A673 (cell line): Measurements from ENCODE around the gene KDM4E. TPM values are rescaled to one million over a fixed set of nuclear protein-coding genes. Genes with fewer than 3 reads are reported as not detected.

Source experiments
- BruUV-seq: library from RNA; stranded (reverse); fragments of 400-500 nt; replicated peaks from 2 replicates; lab custom pipeline; 2021; lab: Mats Ljungman, UMichigan
- CTCF ChIA-PET: fragments of 300-600 bp; sonication (Branson Sonifier 250); formaldehyde crosslinking; loops from one replicate; lab custom pipeline; 2022; ENCODE audit warnings: antibody characterized with exemption; lab: Charles Lee
- POLR2A ChIA-PET: fragments of 300-600 bp; sonication (Branson Sonifier 250); formaldehyde crosslinking; loops from one replicate; lab custom pipeline; 2022; ENCODE audit warnings: antibody characterized with exemption; ENCODE audit not compliant: low non-redundant PET; lab: Charles Lee
- DNase-seq: peaks from one replicate; pipeline ENCODE4 v3.0.0-alpha.2; 2015; ENCODE audit warnings: low spot score
- H3K27ac ChIP-seq: fragments of 200-600 bp; sonication (generic); 2 replicates; pipeline ENCODE4 v1.5.1; 2016; ENCODE audit warnings: mixed run types, low read depth, mild to moderate bottlenecking, mixed read lengths, antibody characterized with exemption, low read length; ENCODE audit not compliant: poor library complexity, severe bottlenecking
- H3K27me3 ChIP-seq: fragments of 200-600 bp; sonication (generic); replicated peaks from 2 replicates; pipeline ENCODE4 v1.6.1; 2017; ENCODE audit warnings: mixed run types, low read depth, mild to moderate bottlenecking, mixed read lengths, antibody characterized with exemption, low read length; ENCODE audit not compliant: insufficient read depth, poor library complexity
- H3K36me3 ChIP-seq: fragments of 200-600 bp; sonication (generic); 2 replicates; pipeline ENCODE4 v1.6.1; 2016; ENCODE audit warnings: mixed run types, mild to moderate bottlenecking, mixed read lengths, antibody characterized with exemption, low read length; ENCODE audit not compliant: insufficient read depth, poor library complexity, severe bottlenecking
- H3K4me1 ChIP-seq: fragments of 200-600 bp; sonication (generic); 2 replicates; pipeline ENCODE4 v1.6.1; 2017; ENCODE audit warnings: mixed run types, mild to moderate bottlenecking, mixed read lengths, antibody characterized with exemption, low read length; ENCODE audit not compliant: insufficient read depth, poor library complexity, severe bottlenecking
- H3K4me3 ChIP-seq: fragments of 200-600 bp; sonication (generic); 2 replicates; pipeline ENCODE4 v1.5.1; 2016; ENCODE audit warnings: low read depth, mixed run types, mild to moderate bottlenecking, mixed read lengths, low read length; ENCODE audit not compliant: poor library complexity, severe bottlenecking
- H3K9me3 ChIP-seq: fragments of 200-600 bp; sonication (generic); 2 replicates; pipeline ENCODE4 v1.6.1; 2016; ENCODE audit warnings: mixed run types, low read depth, mild to moderate bottlenecking, mixed read lengths, antibody characterized with exemption, low read length; ENCODE audit not compliant: poor library complexity, severe bottlenecking
- EZH2 ChIP-seq: fragments of 200-600 bp; sonication (generic); IDR thresholded peaks from 2 replicates; pipeline ENCODE4 v1.6.1; 2017; ENCODE audit warnings: borderline replicate concordance, low read depth, mild to moderate bottlenecking, mixed read lengths, antibody characterized with exemption, low read length; ENCODE audit not compliant: poor library complexity, severe bottlenecking
- intact Hi-C: fragments of 100-400 bp; cut with micrococcal nuclease; formaldehyde crosslinking; loops from one replicate; pipeline ENCODE4 v1.10.0; 2022; ENCODE audit not compliant: unreplicated experiment
- total RNA-seq: library from RNA; stranded (reverse); gene quantifications from 2 replicates; pipeline ENCODE4 v1.2.3, GENCODE V29; 2021
- TF ChIP-seq, protein P1 (sequence below): fragments of 300-800, 200-600 bp; sonication (generic); conservative IDR thresholded peaks from 2 replicates; pipeline ENCODE4 v1.5.1; 2017; ENCODE audit warnings: low read depth, mild to moderate bottlenecking, antibody characterized with exemption, low read length, moderate library complexity, mixed read lengths

Gene KDM4E
- total RNA-seq, 1 experiment from 2014 or later = not detected

- no peak for DNase-seq
- ChIA-PET POLR2A (no interaction called here), CTCF (no interaction called here)
- TF ChIP-seq, protein P1, sequence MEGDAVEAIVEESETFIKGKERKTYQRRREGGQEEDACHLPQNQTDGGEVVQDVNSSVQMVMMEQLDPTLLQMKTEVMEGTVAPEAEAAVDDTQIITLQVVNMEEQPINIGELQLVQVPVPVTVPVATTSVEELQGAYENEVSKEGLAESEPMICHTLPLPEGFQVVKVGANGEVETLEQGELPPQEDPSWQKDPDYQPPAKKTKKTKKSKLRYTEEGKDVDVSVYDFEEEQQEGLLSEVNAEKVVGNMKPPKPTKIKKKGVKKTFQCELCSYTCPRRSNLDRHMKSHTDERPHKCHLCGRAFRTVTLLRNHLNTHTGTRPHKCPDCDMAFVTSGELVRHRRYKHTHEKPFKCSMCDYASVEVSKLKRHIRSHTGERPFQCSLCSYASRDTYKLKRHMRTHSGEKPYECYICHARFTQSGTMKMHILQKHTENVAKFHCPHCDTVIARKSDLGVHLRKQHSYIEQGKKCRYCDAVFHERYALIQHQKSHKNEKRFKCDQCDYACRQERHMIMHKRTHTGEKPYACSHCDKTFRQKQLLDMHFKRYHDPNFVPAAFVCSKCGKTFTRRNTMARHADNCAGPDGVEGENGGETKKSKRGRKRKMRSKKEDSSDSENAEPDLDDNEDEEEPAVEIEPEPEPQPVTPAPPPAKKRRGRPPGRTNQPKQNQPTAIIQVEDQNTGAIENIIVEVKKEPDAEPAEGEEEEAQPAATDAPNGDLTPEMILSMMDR = no peak
- TF ChIP-seq EZH2 = no peak
- Histone ChIP-seq H3K27ac (no peak overlapping the region), H3K4me1 (no peaks in the 10 kb centered on the region), H3K9me3 (no peaks in the 10 kb centered on the region), H3K36me3 (no peaks in the 10 kb centered on the region), H3K27me3 (no peaks in the 10 kb centered on the region), H3K4me3 (no peak overlapping the region)
- intact Hi-C loops = no loop called here
- BruUV-seq = no TSS peak
These were observed 30.3 kb downstream of the KDM4E start for GRCh38 chr11:95055283-95055897.

GRCh38 chr11:95057959-95058358, 32.9 kb downstream of the KDM4E start:
- TF ChIP-seq, protein P1 = no peak
- no peak for TF ChIP-seq EZH2
- ChIA-PET CTCF (no interaction called here), POLR2A (no interaction called here)
- no peaks in the 10 kb centered on the region for H3K4me1 ChIP-seq
- H3K36me3 ChIP-seq = no peaks in the 10 kb centered on the region
- H3K27me3 ChIP-seq = peaks cover 8% of the 10 kb centered on the region
- H3K27ac ChIP-seq = no peak overlapping the region
- no peak overlapping the region for H3K4me3 ChIP-seq
- no peak for DNase-seq
- BruUV-seq = no TSS peak
- no peaks in the 10 kb centered on the region for H3K9me3 ChIP-seq
- intact Hi-C loops = no loop called here

GRCh38 chr11:95058621-95059020, 33.6 kb downstream of the KDM4E start:
- POLR2A ChIA-PET = no interaction called here
- Histone ChIP-seq H3K4me1 (no peaks in the 10 kb centered on the region), H3K36me3 (no peaks in the 10 kb centered on the region), H3K27me3 (peaks cover 8% of the 10 kb centered on the region), H3K9me3 (no peaks in the 10 kb centered on the region), H3K4me3 (no peak overlapping the region), H3K27ac (no peak overlapping the region)
- intact Hi-C loops = no loop called here
- no peak for DNase-seq
- CTCF ChIA-PET = no interaction called here
- BruUV-seq = no TSS peak
- TF ChIP-seq, protein P1 = no peak
- TF ChIP-seq EZH2 = no peak
